ENCODE measurements around the gene ACKR4.

Gene ACKR4

GRCh38 chr3:132643366-132643765 lies 46.3 kb downstream of the ACKR4 start:
- no peak for FAIRE-seq

GRCh38 chr3:132645058-132645457 lies 48.0 kb downstream of the ACKR4 start:
- no peak for FAIRE-seq

DNA sequence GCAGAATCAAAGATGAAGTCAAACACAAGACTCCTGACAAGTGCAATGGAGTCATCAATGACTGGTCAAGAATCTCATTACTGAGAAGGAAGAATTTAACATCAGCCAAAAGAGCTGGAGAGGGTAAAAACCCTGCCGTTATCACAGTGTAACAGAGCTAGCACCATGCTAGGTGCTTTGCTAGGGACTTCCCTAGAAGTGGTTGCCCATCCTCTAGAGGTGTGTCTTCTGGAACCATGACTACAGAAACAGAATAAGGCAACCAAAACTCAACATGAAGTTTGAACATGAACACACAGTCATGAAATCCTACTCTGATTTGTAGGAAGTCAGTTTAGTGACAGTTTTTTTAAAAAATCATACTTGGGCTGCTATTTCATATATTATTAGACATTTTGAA lies 53.1 kb downstream of the ACKR4 start:
- no peak for FAIRE-seq
